ENCODE data around the gene CYRIA.

- TF ChIP-seq CTCF (conservative IDR thresholded peaks at IDR 0.05; ENCODE audit: low read depth, low read length): no peak
- TF ChIP-seq EZH2 (IDR thresholded peaks at IDR 0.05; ENCODE audit: borderline replicate concordance, low read depth, low read length, poor library complexity, severe bottlenecking): no peak
Measured at GRCh38 chr2:16671760-16672159, 6.1 kb upstream of the CYRIA start.
